ENCODE results near the gene METTL22. TPM values are rescaled to one million over a fixed set of nuclear protein-coding genes. Genes with fewer than 3 reads are reported as not detected.

METTL22 gene
- total and polyA plus RNA-seq, 10 of the 15 experiments (the other 5 are each of a cell fraction or from before 2014, with no cell fraction given): 6.4 to 34.7 (median 18.8) TPM

GRCh38 chr16:8674413-8675022, 53.0 kb downstream of the METTL22 start, which contains the start of gene ABAT:
Gene ABAT, plus strand, starts transcription at chr16:8674617. Its CDS starts 61,123 bp downstream, at chr16:8735740.
- H3K27me3 ChIP-seq (replicated peaks in 1 of 2; ENCODE audit: control insufficient read depth in 2 of 2, insufficient read depth in 2 of 2, low read length in 1 of 2): no peaks in the 10 kb centered on the region
- no peaks in the 10 kb centered on the region for H4K20me1 ChIP-seq (ENCODE audit: control insufficient read depth, insufficient read depth)
- ChIA-PET RAD21 (ENCODE audit: unreplicated experiment) (no interaction called here), POLR2A (no interaction called here), SMC1A (ENCODE audit: uncharacterized antibody, unreplicated experiment) (interaction anchor here (1.5 to 1.7 kb wide), 2 partner anchors 8 to 11 kb away, joined by 4 to 6 read pairs; no protein-coding TSS in a partner anchor), CTCF (interaction anchor here (0.6 to 1.4 kb wide), 4 partner anchors 9 to 262 kb away, joined by 3 to 6 read pairs (median 4); no protein-coding TSS in a partner anchor)
- in situ Hi-C loops (cut with MboI) (loop anchor here (5.0 kb wide), 1 partner anchor 473 kb away; no protein-coding TSS in a partner anchor), intact Hi-C loops (cut with micrococcal nuclease; ENCODE audit: unreplicated experiment) (no loop called here)
- TSS peak; percentile 23 for BruUV-seq (replicated peaks)
- WGBS (ENCODE audit: insufficient coverage, insufficient replicate concordance, low lambda C conversion rate, missing lambda C conversion rate): 6% methylated on average over 31 of the region's 49 CpGs
- DNase-seq (ENCODE audit: low read depth, low spot score): peak; percentile 33
- H3K27ac ChIP-seq (ENCODE audit: control insufficient read depth, insufficient read depth): no peak within 1 kb of the TSS
- H3K9me3 ChIP-seq (replicated peaks; ENCODE audit: control insufficient read depth, insufficient read depth, low read length): no peaks in the 10 kb centered on the region
- H2AFZ ChIP-seq (ENCODE audit: control insufficient read depth, low read depth, low read length): peak within 1 kb of the TSS; percentile 88
- peak within 1 kb of the TSS; percentile 86 for H3K4me3 ChIP-seq
- peak; percentile 100 for ATAC-seq
- H3K9ac ChIP-seq (ENCODE audit: control insufficient read depth, insufficient read depth, low read length): peak within 1 kb of the TSS; percentile 77
- FAIRE-seq: peak; percentile 75
- H3K4me2 ChIP-seq (ENCODE audit: control insufficient read depth, insufficient read depth): peak within 1 kb of the TSS; percentile 96
- H3K4me1 ChIP-seq (ENCODE audit: control insufficient read depth, insufficient read depth, low read length): peaks cover 5% of the 10 kb centered on the region
- no peaks in the 10 kb centered on the region for H3K36me3 ChIP-seq (ENCODE audit: control insufficient read depth in 2 of 2, insufficient read depth in 2 of 2, low read length in 1 of 2)
- H3K79me2 ChIP-seq (ENCODE audit: control insufficient read depth, insufficient read depth, low read length): no peaks in the 10 kb centered on the region
- TF ChIP-seq NKRF (conservative IDR thresholded peaks at IDR 0.05) (no peak), TAF1 (IDR thresholded peaks at IDR 0.05; ENCODE audit: borderline replicate concordance, low read depth, low read length) (0 out of 2 replicates have a peak, but pooled peaks have one; percentile 22), CBX5 (IDR thresholded peaks at IDR 0.05; ENCODE audit: low read depth) (no peak), SP1 (IDR thresholded peaks at IDR 0.05; ENCODE audit: low read depth, low read length) (peak; percentile 73), NFYB (IDR thresholded peaks at IDR 0.05; ENCODE audit: insufficient read depth, low read depth, low read length) (peak; percentile 86; the same call in 1 of the 2 replicates), RFX5 (IDR thresholded peaks at IDR 0.05; ENCODE audit: low read depth, low read length) (peak; percentile 88), GATAD2B (conservative IDR thresholded peaks at IDR 0.05; ENCODE audit: low read depth) (peak; percentile 45; the same call in 1 of the 2 replicates), PAX8 (IDR thresholded peaks at IDR 0.05) (no peak), ZNF622 (IDR thresholded peaks at IDR 0.05) (no peak), CEBPB (IDR thresholded peaks at IDR 0.05; ENCODE audit: borderline replicate concordance in 1 of 2, low read depth in 2 of 2, low read length in 2 of 2) (no peak), CUX1 (IDR thresholded peaks at IDR 0.05; ENCODE audit: insufficient replicate concordance, low read depth, low read length) (no peak), POLR2A (IDR thresholded peaks at IDR 0.05; ENCODE audit: low read depth, low read length) (peak; percentile 88), FOS (IDR thresholded peaks at IDR 0.05; ENCODE audit: borderline replicate concordance, extremely low read depth, insufficient read length) (peak; percentile 11), TARDBP (IDR thresholded peaks at IDR 0.05; ENCODE audit: borderline replicate concordance) (no peak), POLR2AphosphoS5 (IDR thresholded peaks at IDR 0.05; ENCODE audit: low read length) (peak; percentile 67; the same call in 1 of the 2 replicates), NFYA (IDR thresholded peaks at IDR 0.05; ENCODE audit: borderline replicate concordance, low read depth, low read length) (no peak), ZSCAN29 (IDR thresholded peaks at IDR 0.05) (no peak), BHLHE40 (IDR thresholded peaks at IDR 0.05; ENCODE audit: borderline replicate concordance in 1 of 2, low read depth in 2 of 2, low read length in 1 of 2) (peak in 1 of 2 experiments; percentile 43; a peak in 1 of 4 replicates)

Measured in GM12878 (cell line).